Lung (tissue), 12 donors: ENCODE measurements around the gene DNAL4. TPM values are rescaled to one million over a fixed set of nuclear protein-coding genes. Genes with fewer than 3 reads are reported as not detected.

ENCODE experiments used
- ATAC-seq: fragments of 200-7000 bp; cut with Tn5 transposase; one replicate; pipeline ENCODE4 v1.9.1; 2020; ENCODE audit warnings: moderate number of reproducible peaks; ENCODE audit not compliant: insufficient read depth, low FRiP score
- DNase-seq, 3 donors: peaks; one replicate each; pipeline ENCODE4 v3.0.0-alpha.2; 2013 to 2017
- H3K27ac ChIP-seq, 2 donors: one replicate each; pipeline ENCODE4 v1.5.1; 2013; ENCODE audit warnings: mild to moderate bottlenecking in 2 of 2, moderate library complexity in 2 of 2, control low read depth in 1 of 2, inconsistent platforms in 1 of 2, low read depth in 1 of 2, low read length in 1 of 2
- H3K27me3 ChIP-seq, 3 donors: one replicate each; pipeline ENCODE4 v1.5.1; 2013; ENCODE audit warnings: low read length in 2 of 3; ENCODE audit not compliant: control insufficient read depth in 3 of 3, insufficient read depth in 3 of 3
- H3K36me3 ChIP-seq, 4 donors: one replicate each; pipeline ENCODE4 v1.5.1; 2013; ENCODE audit warnings: low read length in 4 of 4, mild to moderate bottlenecking in 1 of 4, moderate library complexity in 1 of 4; ENCODE audit not compliant: control insufficient read depth in 4 of 4, insufficient read depth in 4 of 4
- H3K4me1 ChIP-seq, 5 donors: one replicate each; pipeline ENCODE4 v1.5.1; 2013; ENCODE audit warnings: low read length in 5 of 5, mild to moderate bottlenecking in 2 of 5, moderate library complexity in 1 of 5; ENCODE audit not compliant: control insufficient read depth in 5 of 5, insufficient read depth in 5 of 5
- H3K4me3 ChIP-seq: one replicate; pipeline ENCODE4 v1.5.1; 2013; ENCODE audit warnings: mild to moderate bottlenecking, control low read depth, moderate library complexity
- H3K9ac ChIP-seq, 2 donors: one replicate each; pipeline ENCODE4 v1.5.1; 2013; ENCODE audit warnings: low read length in 2 of 2, control low read depth in 1 of 2; ENCODE audit not compliant: insufficient read depth in 1 of 2
- H3K9me3 ChIP-seq, 4 donors: one replicate each; pipeline ENCODE4 v1.5.1; 2013; ENCODE audit warnings: low read length in 3 of 4, mild to moderate bottlenecking in 1 of 4, moderate library complexity in 1 of 4; ENCODE audit not compliant: control insufficient read depth in 4 of 4, insufficient read depth in 3 of 4
- CTCF ChIP-seq: IDR thresholded peaks from 2 replicates; pipeline ENCODE4 v1.5.1; 2012; ENCODE audit warnings: mild to moderate bottlenecking; ENCODE audit errors: control extremely low read depth, extremely low read depth
- WGBS, 2 donors: extraction: QIAGEN DNeasy Blood & Tissue Kit; methylation state at CpG; one replicate each; pipeline ENCODE4 v1.1.7; 2013; 5-methylcytosine and 5-hydroxymethylcytosine counted together
- polyA plus RNA-seq, 2 donors: library from polyadenylated mRNA; stranded (reverse); fragments of 200-250 nt; gene quantifications; one replicate each; pipeline ENCODE4 v1.2.1, GENCODE V29; 2013
- total RNA-seq, 2 donors: library from RNA; depleted of rRNA in 1 of 2; stranded (reverse); fragments of >200 nt in 1 of 2; gene quantifications; one replicate each; pipeline ENCODE4 v1.2.1, GENCODE V29; 2014 to 2021
- donor health status: control.
- donor health status: control.
- donor health status: Bipolar disorder and iron deficiency.
- donor health status: healthy.
- donor health status: DM: yes; HTN: yes; CAD: no.

Gene DNAL4
- total and polyA plus RNA-seq, 4 donors, result 22.2 to 29.0 (median 26.3) TPM

GRCh38 chr22:38745676-38746460 is 48.1 kb downstream of the DNAL4 start:
- no peak for DNase-seq
- Histone ChIP-seq H3K9ac (no peak overlapping the region), H3K9me3 (no peaks in the 10 kb centered on the region), H3K27me3 (no peaks in the 10 kb centered on the region), H3K4me3 (no peak overlapping the region), H3K36me3 (peaks cover 42 to 70% (median 53%) of the 10 kb centered on the region in 4 donors), H3K27ac (no peak overlapping the region), H3K4me1 (no peaks in the 10 kb centered on the region)
- 94% methylated on average over 14 of the region's 14 CpGs for WGBS, 2 donors
- no peak for TF ChIP-seq CTCF
- ATAC-seq, result no peak

- Histone ChIP-seq H3K36me3 (peaks cover 38 to 70% (median 52%) of the 10 kb centered on the region in 4 donors), H3K9ac (no peak overlapping the region), H3K27ac (no peak overlapping the region), H3K4me1 (no peaks in the 10 kb centered on the region), H3K9me3 (no peaks in the 10 kb centered on the region), H3K4me3 (no peak overlapping the region), H3K27me3 (no peaks in the 10 kb centered on the region)
- no peak for ATAC-seq
- WGBS, 2 donors, result 88 to 90% methylated on average over 6 of the region's 6 CpGs
- TF ChIP-seq CTCF, result no peak
- DNase-seq, result no peak
These were observed 49.0 kb downstream of the DNAL4 start for GRCh38 chr22:38744981-38745380.

- 93 to 96% methylated on average over 25 of the region's 25 CpGs for WGBS, 2 donors
These were observed 51.6 kb downstream of the DNAL4 start for GRCh38 chr22:38742176-38742942.

More at GRCh38 chr22:38742176-38742942, 51.6 kb downstream of the DNAL4 start:
- H3K27me3 ChIP-seq, result no peaks in the 10 kb centered on the region
- no peak for TF ChIP-seq CTCF
- H3K9ac ChIP-seq, result no peak overlapping the region
- H3K27ac ChIP-seq, result no peak overlapping the region
- no peak for DNase-seq
- H3K4me1 ChIP-seq, result no peaks in the 10 kb centered on the region
- H3K9me3 ChIP-seq, result no peaks in the 10 kb centered on the region
- no peak overlapping the region for H3K4me3 ChIP-seq
- H3K36me3 ChIP-seq, result peaks cover 33 to 77% (median 61%) of the 10 kb centered on the region in 4 donors
- no peak for ATAC-seq
